Activated CD8-positive, alpha-beta memory T cell treated with anti-CD3 and anti-CD28 coated beads, Interleukin-2, amount 50 U/mL, for 1 hour (primary cell): ENCODE results near the gene PMF1.
"Not testable (repeated sequence)": the region's sequence is repeated elsewhere in the genome, so short reads cannot be mapped to it uniquely, and the experiment has no call there.

ENCODE experiments used
- DNase-seq: peaks from one replicate; pipeline ENCODE4 v3.0.0-alpha.2; 2020; ENCODE audit errors: extremely low read depth

Gene PMF1, protein sequence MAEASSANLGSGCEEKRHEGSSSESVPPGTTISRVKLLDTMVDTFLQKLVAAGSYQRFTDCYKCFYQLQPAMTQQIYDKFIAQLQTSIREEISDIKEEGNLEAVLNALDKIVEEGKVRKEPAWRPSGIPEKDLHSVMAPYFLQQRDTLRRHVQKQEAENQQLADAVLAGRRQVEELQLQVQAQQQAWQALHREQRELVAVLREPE

DNA sequence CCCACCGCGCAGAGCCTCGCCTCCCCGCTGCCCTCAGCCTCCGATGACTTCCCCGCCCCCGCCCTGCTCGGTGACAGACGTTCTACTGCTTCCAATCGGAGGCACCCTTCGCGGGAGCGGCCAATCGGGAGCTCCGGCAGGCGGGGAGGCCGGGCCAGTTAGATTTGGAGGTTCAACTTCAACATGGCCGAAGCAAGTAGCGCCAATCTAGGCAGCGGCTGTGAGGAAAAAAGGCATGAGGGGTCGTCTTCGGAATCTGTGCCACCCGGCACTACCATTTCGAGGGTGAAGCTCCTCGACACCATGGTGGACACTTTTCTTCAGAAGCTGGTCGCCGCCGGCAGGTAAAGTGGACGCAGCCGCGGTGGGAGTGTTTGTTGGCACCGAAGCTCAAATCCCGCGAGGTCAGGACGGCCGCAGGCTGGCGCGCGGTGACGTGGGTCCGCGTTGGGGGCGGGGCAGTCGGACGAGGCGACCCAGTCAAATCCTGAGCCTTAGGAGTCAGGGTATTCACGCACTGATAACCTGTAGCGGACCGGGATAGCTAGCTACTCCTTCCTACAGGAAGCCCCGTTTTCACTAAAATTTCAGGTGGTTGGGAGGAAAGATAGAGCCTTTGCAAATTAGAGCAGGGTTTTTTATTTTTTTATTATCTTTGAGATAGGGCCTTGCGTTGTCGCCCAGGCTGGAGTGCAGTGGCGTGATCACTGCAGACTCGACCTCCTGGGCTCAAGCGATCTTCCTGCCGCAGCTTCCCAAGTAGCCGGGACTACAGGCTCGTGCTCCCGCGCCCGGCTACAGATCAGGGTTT lies at the start of gene PMF1:
Gene PMF1 (plus strand): TSS at position 175 of the 811 bp plus-strand sequence. CDS start 9 bp downstream, at position 184.
- peak; percentile 85 for DNase-seq

DNA sequence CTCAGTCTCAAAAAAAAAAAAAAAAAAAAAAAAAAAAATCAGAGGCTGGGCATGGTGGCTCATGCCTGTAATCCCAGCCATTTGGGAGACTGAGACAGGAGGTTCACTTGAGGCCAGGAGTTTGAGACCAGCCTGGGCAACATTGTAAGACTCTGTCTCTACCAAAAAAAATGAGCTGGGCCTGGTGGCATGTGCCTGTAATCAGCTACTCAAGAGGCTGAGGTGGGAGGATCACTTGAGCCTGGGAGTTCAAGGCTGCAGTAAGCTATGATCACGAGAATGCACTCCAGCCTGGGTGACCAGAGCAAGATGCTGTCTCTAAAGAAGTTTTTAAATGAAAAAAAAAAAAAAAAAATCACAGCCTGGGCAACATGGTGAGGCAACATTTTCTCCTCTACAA lies 49.1 kb upstream of the PMF1 start:
- no peak for DNase-seq

DNA sequence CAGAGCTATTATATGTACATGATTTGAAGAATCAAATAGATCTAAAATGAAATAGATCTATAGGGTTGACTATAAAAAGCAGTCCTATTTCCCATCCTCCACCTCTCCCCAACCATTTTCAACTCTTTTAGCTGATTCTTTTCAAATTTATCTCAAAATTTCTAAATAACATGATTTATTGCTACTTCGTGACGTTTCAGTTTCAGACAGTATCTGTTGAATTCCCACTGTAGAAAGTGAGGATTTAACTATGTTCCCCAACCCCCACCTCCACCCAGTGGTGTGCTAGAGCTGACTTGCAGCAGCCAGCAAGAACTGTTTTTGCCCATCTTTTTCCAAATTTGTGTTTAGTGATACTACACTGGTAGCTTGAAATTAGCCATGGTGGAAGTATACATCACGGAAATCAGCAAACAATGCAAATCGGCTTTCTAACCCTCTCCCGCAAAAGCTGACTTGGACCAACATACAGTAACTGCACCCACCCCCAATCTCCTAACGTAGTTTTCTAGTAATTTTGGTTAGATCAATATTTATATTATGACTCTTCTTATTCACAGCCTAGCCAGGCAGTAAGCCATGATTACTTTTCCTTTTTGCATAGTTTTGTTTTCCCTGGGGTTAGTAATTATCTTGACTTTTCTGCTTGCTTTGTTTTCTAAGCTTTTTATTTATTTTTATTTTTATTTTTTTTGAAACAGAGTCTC lies 48.5 kb upstream of the PMF1 start:
- DNase-seq = no peak

DNA sequence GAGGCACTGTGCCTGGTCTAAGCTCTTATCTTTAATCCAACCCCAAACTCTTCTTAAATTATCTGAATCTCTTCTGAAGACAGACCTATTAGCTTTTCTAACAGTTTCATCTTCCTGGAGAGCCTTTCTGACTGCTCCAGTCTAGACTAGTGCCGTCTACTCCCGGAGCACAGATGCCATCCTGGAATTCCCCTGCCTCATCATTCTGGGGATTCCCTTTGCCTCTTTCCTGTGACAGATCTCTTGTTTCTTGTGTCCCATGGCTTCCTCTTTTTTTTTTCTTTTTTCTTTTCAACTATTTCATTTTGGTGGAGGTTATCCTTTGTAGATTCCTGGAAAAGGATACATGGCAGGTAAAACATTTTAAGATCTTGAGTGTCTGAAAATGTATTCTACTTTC lies 47.7 kb upstream of the PMF1 start:
- DNase-seq = no peak

DNA sequence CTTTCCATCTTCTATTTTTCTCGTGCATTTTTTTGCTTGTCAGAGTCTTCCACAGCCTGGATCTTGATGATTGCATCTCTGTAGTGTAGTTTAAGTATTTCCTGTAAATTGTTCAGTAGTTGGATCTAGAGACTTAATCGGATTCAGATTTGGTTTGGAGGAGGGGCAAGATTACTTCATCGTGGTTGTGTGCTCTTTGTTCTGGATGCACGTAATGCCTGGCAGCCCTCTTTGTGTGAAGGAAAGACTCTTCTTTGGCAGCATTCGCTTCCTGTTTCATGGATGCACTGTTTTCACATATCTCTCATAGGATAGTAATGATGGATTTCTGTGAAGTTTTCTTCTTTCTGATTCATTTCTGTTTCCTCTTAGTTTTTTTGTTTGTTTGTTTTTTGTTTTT lies 45.3 kb upstream of the PMF1 start:
- DNase-seq = no peak

DNA sequence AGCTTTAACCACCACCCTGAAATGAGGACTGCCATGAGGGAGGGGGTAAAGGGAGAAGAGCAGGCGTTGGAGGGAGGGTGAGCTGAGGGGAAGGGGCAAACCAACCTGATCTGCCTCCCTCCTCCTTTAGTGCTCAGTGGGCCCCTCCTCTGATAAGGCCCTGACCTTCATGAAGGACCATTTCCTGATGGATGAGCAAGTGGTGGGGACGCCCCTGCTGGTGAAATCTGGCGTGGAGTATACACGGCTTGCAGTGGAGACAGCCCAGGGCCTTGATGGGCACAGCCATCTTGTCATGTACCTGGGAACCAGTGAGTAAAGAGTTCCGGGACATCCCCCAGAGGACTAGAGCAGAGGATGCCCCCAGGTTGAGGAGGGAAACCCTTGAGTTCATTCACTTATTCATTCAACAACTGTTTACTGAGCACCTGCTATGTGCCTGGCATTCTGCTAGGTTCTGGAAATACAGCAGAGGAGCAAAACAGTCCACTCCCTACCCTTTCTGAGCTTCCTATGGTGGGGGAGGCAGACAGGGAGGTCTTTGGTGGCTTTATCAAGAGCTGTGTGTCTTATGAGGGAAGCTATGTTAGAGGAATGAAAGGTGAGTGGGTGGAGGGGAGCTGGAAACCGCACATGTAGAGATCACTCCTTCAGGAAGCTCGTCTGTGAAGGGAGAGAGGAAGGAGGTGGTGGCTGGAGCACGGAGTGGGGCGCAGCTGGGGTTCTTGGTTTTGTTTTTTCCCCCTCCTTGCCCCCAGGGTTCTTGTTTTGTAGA lies 39.9 kb upstream of the PMF1 start:
- DNase-seq = no peak

DNA sequence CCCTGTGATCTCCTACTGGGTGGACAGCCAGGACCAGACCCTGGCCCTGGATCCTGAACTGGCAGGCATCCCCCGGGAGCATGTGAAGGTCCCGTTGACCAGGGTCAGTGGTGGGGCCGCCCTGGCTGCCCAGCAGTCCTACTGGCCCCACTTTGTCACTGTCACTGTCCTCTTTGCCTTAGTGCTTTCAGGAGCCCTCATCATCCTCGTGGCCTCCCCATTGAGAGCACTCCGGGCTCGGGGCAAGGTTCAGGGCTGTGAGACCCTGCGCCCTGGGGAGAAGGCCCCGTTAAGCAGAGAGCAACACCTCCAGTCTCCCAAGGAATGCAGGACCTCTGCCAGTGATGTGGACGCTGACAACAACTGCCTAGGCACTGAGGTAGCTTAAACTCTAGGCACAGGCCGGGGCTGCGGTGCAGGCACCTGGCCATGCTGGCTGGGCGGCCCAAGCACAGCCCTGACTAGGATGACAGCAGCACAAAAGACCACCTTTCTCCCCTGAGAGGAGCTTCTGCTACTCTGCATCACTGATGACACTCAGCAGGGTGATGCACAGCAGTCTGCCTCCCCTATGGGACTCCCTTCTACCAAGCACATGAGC lies 36.1 kb upstream of the PMF1 start:
- DNase-seq = no peak

DNA sequence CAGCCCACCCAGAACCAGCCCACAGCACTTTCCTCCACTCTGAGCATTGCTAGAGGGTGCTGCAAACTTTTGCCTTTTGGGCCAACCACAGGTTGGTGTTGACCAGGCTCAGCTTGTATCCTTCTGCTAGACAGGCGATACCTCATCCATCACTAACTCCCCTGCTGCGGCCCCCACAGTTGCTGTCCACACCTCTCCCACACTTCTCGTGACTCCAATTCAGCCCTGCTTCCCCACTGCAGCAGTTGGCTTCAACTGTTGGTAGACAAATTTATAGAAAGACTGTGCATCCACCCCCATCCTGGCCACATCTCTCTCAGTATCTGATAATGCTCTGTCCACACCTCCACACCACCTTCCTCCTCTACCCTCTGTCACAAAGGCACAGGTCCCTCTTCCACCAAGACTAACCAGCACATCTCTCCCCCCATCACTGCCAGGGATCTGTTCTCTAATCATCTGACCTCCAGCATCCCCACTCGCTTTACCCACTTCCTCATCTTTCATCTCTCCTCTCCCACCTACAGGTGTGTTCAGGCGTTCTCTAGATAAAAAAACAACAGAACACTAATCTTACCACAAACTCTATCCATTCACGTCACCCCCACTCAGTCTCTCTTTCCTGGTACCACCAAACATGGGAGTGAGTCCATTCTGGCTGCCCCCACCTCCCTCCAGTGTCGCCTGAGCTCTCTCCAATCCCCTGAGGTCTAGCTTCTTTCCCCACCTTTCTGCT lies 34.7 kb upstream of the PMF1 start:
- no peak for DNase-seq

DNA sequence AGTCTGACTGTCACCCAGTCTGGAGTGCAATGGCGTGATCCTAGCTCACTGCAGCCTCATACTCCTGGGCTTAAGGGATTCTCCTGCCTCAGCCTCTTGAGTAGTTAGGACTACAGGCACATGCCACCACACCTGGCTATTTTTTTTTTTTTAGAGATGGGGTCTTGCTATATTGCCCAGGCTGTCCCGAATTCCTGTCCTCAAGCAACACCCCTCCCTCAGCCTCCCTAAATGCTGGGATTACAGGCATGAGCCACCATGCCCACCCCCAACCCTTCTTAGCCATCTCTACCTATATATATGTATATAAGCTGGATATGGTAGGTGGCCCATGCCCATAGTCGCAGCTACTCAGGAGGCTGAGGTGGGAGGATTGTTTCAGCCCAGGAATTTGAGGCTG lies 32.3 kb upstream of the PMF1 start:
- no peak for DNase-seq

DNA sequence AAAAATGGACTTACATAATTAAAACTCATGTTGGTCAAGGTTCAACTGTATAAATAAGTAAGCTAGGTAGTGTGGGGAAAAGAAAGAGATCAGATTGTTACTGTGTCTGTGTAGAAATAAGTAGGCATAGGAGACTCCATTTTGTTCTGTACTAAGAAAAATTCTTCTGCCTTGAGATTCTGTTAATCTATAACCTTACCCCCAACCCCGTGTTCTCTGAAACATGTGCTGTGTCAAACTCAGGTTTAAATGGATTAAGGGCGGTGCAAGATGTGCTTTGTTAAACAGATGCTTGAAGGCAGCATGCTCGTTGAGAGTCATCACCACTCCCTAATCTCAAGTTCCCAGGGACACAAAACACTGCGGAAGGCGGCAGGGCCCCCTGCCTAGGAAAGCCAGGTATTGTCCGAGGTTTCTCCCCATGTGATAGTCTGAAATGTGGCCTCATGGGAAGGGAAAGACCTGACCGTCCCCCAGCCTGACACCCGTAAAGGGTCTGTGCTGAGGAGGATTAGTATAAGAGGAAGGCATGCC lies 31.3 kb upstream of the PMF1 start:
- DNase-seq = not testable (repeated sequence)

DNA sequence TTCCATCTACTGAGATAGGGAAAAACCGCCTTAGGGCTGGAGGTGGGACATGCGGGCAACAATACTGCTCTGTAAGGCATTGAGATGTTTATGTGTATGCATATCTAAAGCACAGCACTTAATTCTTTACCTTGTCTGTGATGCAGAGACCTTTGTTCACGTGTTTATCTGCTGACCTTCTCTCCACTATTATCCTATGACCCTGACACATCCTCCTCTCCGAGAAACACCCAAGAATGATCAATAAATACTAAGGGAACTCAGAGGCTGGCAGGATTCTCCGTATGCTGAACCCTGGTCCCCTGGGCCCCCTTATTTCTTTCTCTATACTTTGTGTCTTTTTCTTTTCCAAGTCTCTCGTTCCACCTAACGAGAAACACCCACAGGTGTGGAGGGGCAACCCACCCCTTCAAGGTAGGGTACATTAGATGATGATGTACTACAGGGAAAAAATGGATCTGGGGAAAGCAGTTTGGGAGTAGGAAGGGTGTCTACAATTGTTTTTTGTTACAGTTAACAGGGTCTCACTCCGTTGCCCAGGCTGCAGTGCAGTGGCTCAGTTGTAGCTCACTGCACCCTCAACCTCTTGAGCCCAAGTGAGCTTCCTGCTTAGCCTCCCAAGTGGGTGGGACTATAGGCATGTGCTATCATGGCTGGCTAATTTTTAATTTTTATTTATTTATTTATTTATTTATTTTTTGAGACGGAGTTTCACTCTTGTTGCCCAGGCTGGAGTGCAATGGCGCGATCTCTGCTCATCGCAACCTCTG lies 30.6 kb upstream of the PMF1 start:
- DNase-seq = not testable (repeated sequence)

DNA sequence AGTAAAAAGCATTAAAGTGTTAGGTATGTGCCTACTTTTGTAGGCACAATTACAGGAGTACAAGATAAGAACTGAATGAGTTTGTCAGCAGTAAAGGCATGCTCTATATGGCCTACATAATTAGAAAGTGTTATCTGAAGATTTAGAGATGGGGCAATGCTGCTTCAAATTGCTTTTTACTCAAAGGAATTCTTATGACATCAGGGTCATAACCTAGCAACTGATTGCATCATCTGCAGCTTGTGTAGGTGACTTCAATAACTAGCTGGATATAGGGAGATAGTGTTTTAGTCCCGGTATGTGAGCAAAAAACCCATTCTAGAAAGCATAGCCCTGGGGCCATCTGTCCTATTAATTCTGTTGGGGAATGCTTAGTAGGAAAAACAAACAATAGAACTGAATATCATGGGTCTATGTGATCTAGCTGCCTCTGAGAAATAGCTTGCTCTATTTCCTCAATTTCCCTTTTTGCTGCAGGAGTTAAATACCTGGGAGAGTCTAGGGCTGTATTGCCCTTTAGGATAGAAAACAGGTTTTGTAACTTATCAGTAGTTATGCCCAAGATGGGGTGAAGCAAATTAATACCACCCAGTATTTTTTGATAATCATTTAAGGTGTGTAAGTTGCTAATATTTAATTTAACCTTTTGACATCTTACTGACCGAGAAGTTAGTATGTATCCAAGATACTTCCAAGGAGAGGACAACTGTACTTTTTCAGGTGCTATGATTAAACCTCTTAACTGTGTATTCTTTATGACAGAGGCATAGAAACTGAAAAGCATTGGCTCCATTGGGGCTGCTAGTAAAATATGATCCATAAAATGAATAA lies 26.2 kb upstream of the PMF1 start:
- DNase-seq = not testable (repeated sequence)

DNA sequence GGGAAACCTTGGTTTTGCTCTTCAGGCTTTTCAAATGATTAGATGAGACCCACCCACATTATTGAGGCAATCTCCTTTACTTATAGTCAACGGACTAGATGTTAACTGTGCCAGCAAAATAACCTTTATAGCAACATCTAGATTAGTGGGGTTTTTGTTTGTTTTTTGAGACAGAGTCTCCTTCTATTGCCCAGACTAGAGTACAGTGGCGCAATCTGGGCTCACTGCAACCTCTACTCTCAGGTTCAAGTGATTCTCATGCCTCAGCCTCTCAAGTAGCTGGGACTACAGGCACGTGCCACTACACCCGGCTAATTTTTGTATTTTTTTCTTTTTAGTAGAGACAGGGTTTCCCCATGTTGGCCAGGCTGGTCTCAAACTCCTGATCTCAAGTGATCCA lies 22.5 kb upstream of the PMF1 start:
- not testable (repeated sequence) for DNase-seq

DNA sequence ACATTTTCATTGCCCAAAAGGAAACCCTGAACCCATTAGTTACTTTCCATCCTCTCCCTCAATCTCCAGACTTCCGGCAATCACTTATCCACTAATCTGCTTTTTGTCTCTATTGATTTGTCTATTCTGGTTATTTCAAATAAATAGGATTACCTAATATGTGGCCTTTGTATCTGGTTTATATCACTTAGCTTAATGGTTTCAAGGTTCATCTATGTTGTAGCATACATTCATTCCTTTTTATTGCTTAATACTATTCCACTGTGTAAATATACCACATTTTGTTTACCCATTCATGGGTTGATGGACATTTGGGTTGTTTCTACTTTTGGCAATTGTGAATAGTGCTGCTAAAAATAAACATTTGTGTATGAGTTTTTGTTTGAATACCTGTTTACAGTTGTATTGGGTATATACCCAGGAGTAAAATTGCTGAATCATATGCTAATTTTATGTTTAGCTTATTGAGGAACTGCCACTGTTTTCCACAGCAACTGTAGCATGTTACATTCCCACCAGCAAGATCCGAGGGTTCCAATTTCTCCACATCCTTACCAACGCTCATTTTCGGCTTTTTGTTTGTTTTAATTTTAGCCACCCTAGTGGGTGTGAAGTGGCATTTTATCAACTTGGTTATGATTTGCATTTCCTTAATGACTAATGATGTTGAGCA lies 21.4 kb upstream of the PMF1 start:
- DNase-seq = no peak

DNA sequence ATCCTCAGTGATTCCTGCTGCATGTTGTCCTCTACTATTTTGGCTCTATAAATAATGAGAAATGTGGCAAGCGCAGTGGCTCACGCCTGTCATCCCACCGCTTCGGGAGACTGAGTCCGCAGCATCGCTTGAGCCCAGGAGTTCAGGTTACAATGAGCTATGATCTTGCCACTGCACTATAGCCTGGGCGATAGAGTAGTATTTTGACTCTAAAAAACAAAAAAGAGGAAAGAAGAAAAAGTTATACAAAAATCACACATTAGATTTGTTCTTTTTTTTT lies 19.7 kb upstream of the PMF1 start:
- DNase-seq = no peak

DNA sequence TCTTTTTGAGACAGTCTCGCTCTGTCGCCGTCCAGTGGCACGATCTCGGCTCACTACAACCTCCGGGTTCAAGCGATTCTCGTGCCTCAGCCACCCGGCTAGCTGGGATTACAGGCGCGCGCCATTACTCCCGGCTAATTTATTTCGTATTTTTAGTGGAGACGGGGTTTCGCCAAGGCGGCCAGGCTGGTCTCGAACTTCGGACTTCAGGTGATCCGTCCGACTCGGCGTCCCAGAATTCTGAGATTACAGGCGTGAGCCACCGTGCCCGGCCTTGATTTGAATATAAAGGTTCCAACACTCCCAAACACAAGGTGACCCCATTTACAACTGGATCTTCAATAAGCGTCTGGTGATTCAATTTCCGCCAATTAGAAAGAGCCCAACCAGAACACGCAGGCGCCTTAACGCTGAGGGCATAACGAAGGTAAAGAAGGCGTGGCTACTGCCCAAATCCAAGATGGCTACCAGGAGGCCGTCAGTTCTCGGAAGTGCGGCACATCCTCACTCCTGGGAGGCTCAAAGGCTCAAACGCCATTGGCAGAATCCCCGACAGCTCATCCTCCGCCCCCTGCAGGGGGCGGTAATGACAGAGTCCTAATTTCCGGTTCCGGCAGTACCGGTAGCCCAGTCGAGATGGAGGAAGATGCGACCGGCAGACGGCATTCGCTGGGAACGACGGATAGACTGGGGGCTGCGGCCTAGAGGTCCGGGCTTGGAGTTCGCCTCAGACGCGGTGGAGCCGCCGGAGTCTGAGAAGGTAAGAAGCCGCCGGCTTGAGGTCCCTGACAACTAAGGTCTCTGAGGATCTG lies 19.1 kb upstream of the PMF1 start, which contains the start of gene SLC25A44:
Gene SLC25A44 (plus strand): TSS at position 617 of the 812 bp plus-strand sequence. CDS start 5,744 bp downstream, outside the sequence.
- peak; percentile 91 for DNase-seq

DNA sequence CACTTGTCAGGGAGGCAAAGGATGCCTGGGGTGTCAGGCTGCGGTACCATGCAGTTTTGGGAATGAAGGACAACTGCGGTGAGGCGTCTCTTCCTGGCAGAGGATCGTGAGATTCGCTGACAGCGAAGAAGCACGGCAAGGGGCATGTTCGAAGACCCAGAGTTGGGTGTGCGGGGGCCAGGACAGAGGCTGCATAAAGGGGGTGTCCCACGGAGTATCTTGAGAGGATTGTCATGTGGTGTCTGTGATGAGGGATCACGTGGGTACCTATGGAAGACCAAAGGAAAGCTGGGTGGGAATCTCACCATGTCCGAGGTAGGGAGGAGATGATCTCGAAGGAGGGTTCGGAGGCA lies 18.5 kb upstream of the PMF1 start:
- no peak for DNase-seq

DNA sequence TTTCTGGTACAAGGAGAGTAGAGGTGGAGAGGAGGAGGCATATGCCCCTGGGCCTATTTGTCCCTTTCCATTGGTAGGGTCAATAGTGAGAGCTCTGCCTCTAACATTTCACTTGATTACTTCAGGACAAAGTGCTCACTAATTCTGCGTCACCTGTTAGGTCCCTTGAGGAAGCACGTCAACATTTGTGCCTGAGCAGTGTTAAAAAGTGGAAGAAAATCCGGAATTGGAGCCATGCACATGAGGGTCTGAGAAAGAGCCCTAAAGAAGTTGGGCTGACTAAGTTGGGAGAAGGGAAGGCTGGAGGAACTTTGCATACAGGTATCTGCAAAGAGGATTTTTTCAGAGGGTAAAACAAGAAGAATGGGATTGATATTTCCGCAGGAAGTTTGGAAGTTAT lies 17.0 kb upstream of the PMF1 start:
- DNase-seq = no peak
